ENCODE measurements around the gene ACTR2. TPM values are rescaled to one million over a fixed set of nuclear protein-coding genes. Genes with fewer than 3 reads are reported as not detected.

Gene ACTR2
- total RNA-seq, 1 donor from 2014 or later: 493 TPM

DNA sequence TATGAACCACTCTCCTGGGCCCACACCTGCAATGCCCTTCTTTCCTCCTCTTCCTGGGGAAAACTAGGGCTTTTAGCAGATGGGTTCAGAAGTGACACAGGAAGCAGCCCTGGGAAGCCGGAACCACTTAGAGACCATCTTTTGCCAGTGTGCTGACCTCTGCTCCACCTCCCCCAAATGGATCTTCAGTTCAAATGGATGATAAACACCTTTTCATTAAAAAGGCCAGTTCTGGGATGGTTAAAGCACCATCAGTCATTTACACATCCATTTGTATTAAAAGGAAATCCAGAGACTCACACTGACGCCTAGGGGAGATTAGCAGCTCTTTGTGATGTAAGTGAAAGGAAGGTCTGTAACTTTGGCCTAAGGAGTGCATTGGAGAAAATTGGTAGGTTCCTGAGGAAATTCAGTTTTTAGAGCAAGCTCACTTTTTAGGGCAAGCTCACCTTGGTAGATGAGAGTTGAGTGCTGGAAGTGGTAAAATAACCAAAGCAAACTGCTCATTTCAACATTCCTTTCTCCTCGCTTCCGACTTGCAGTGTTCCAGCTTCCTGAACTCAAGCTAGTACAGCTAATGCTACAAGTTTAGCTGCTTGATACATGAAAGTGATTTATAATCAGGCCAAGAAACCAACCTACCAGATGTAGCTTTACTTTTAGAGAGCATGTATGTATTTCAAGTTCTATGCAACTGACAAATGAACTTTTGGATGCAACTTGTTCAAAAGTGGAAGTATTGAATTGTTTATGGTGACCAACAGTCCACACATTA, 47.7 kb downstream of the ACTR2 start:
- Histone ChIP-seq H3K9ac (ENCODE audit: low read length) (no peak overlapping the region), H3K27me3 (ENCODE audit: insufficient read depth, low read length) (no peaks in the 10 kb centered on the region), H3K4me3 (ENCODE audit: insufficient read depth, low read depth, low read length) (no peak overlapping the region), H3K4me1 (ENCODE audit: insufficient read depth, low read length) (peaks cover 28% of the 10 kb centered on the region), H3K27ac (ENCODE audit: low read depth, low read length) (no peak overlapping the region), H2AFZ (ENCODE audit: low read depth, low read length) (no peak overlapping the region), H3K9me3 (ENCODE audit: insufficient read depth, low read depth, low read length) (no peaks in the 10 kb centered on the region), H3K36me3 (ENCODE audit: insufficient read depth, low read length) (peaks cover 13% of the 10 kb centered on the region), H3K79me2 (ENCODE audit: insufficient read depth, low read length) (no peaks in the 10 kb centered on the region), H3K4me2 (ENCODE audit: low read length) (no peak overlapping the region), H4K20me1 (ENCODE audit: insufficient read depth, low read length) (peaks cover 10% of the 10 kb centered on the region)
- TF ChIP-seq EZH2 (IDR thresholded peaks at IDR 0.05; ENCODE audit: insufficient read depth, low read length): no peak
- TF ChIP-seq, protein P1, sequence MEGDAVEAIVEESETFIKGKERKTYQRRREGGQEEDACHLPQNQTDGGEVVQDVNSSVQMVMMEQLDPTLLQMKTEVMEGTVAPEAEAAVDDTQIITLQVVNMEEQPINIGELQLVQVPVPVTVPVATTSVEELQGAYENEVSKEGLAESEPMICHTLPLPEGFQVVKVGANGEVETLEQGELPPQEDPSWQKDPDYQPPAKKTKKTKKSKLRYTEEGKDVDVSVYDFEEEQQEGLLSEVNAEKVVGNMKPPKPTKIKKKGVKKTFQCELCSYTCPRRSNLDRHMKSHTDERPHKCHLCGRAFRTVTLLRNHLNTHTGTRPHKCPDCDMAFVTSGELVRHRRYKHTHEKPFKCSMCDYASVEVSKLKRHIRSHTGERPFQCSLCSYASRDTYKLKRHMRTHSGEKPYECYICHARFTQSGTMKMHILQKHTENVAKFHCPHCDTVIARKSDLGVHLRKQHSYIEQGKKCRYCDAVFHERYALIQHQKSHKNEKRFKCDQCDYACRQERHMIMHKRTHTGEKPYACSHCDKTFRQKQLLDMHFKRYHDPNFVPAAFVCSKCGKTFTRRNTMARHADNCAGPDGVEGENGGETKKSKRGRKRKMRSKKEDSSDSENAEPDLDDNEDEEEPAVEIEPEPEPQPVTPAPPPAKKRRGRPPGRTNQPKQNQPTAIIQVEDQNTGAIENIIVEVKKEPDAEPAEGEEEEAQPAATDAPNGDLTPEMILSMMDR (IDR thresholded peaks at IDR 0.05; ENCODE audit: insufficient read depth, low read depth, low read length): no peak
- H3K27me3 Mint-ChIP-seq (ENCODE audit: low read depth, unreplicated experiment): no peaks in the 10 kb centered on the region
- H3K27ac Mint-ChIP-seq (ENCODE audit: unreplicated experiment): no peak overlapping the region
- H3K36me3 Mint-ChIP-seq (ENCODE audit: low read depth, unreplicated experiment): peaks cover 28% of the 10 kb centered on the region
- FAIRE-seq (no peak), DNase-seq (ENCODE audit: low read depth) (no peak)
- peaks cover 24% of the 10 kb centered on the region for H3K4me1 Mint-ChIP-seq (ENCODE audit: low read depth, unreplicated experiment)
- H3K4me3 Mint-ChIP-seq (ENCODE audit: unreplicated experiment): no peak overlapping the region
- H3K9me3 Mint-ChIP-seq (ENCODE audit: unreplicated experiment): no peaks in the 10 kb centered on the region

DNA sequence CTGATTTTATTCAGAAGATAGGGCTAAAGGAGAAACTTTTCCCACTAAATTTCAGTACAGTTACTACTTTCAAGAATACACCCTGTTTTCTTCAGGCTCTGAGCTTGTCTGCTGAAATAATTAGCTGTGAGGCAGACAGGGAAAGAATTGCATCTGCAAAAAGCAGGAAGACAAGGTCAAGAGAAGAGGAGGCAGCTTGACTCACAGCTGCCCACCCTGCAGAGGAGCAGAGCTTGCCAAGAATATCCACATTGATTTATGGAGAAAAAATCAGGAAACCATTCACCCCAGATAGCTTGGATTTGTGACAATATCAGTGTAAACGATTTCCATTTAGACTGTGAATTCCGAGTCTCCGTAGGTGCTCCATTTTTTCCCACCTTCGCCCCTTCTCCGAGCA, 49.0 kb downstream of the ACTR2 start:
- TF ChIP-seq, protein P1 (IDR thresholded peaks at IDR 0.05; ENCODE audit: insufficient read depth, low read depth, low read length): no peak
- TF ChIP-seq EZH2 (IDR thresholded peaks at IDR 0.05; ENCODE audit: insufficient read depth, low read length): no peak
- H3K4me3 Mint-ChIP-seq (ENCODE audit: unreplicated experiment): no peak overlapping the region
- no peak overlapping the region for H3K27ac Mint-ChIP-seq (ENCODE audit: unreplicated experiment)
- no peak overlapping the region for H3K9ac ChIP-seq (ENCODE audit: low read length)
- H3K79me2 ChIP-seq (ENCODE audit: insufficient read depth, low read length): no peaks in the 10 kb centered on the region
- peak; percentile 24 for DNase-seq (ENCODE audit: low read depth)
- H3K4me3 ChIP-seq (ENCODE audit: insufficient read depth, low read depth, low read length): no peak overlapping the region
- H3K27me3 Mint-ChIP-seq (ENCODE audit: low read depth, unreplicated experiment): no peaks in the 10 kb centered on the region
- no peaks in the 10 kb centered on the region for H3K9me3 Mint-ChIP-seq (ENCODE audit: unreplicated experiment)
- H2AFZ ChIP-seq (ENCODE audit: low read depth, low read length): no peak overlapping the region
- H3K27me3 ChIP-seq (ENCODE audit: insufficient read depth, low read length): no peaks in the 10 kb centered on the region
- no peak overlapping the region for H3K27ac ChIP-seq (ENCODE audit: low read depth, low read length)
- H3K9me3 ChIP-seq (ENCODE audit: insufficient read depth, low read depth, low read length): no peaks in the 10 kb centered on the region
- peaks cover 12% of the 10 kb centered on the region for H3K36me3 ChIP-seq (ENCODE audit: insufficient read depth, low read length)
- H3K4me1 ChIP-seq (ENCODE audit: insufficient read depth, low read length): peaks cover 28% of the 10 kb centered on the region
- H3K4me1 Mint-ChIP-seq (ENCODE audit: low read depth, unreplicated experiment): peaks cover 24% of the 10 kb centered on the region
- H3K4me2 ChIP-seq (ENCODE audit: low read length): peak overlapping the region; percentile 28
- H3K36me3 Mint-ChIP-seq (ENCODE audit: low read depth, unreplicated experiment): peaks cover 28% of the 10 kb centered on the region
- H4K20me1 ChIP-seq (ENCODE audit: insufficient read depth, low read length): peaks cover 9% of the 10 kb centered on the region
- no peak for FAIRE-seq

DNA sequence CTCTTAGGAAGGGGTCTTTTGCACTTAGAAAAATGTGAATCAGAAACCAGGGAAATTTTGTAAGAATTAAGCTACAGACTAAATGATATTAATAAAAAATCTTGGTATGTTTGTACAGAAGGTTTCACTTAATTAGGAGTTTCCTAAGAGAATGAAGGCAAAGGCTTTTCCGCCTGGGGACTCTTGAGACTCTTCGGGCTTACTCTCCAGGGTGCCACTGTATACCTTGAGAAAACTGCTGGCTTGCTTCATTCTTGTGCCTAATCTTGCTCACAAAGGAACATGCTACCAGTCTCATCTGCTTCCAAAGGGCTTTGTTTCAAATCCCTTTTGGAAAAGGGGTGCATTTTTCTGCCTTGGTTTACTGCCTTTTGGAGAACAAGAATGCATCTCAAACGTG, 49.5 kb downstream of the ACTR2 start:
- TF ChIP-seq, protein P1 (IDR thresholded peaks at IDR 0.05; ENCODE audit: insufficient read depth, low read depth, low read length): no peak
- no peak for TF ChIP-seq EZH2 (IDR thresholded peaks at IDR 0.05; ENCODE audit: insufficient read depth, low read length)
- H3K4me3 ChIP-seq (ENCODE audit: insufficient read depth, low read depth, low read length): no peak overlapping the region
- H3K9ac ChIP-seq (ENCODE audit: low read length): no peak overlapping the region

More for the DNA sequence above, 49.5 kb downstream of the ACTR2 start:
- H3K27me3 ChIP-seq (ENCODE audit: insufficient read depth, low read length): no peaks in the 10 kb centered on the region
- H3K36me3 ChIP-seq (ENCODE audit: insufficient read depth, low read length): peaks cover 9% of the 10 kb centered on the region
- peak overlapping the region; percentile 28 for H3K4me2 ChIP-seq (ENCODE audit: low read length)
- H3K4me1 Mint-ChIP-seq (ENCODE audit: low read depth, unreplicated experiment): peaks cover 28% of the 10 kb centered on the region
- DNase-seq (ENCODE audit: low read depth) (no peak), FAIRE-seq (no peak)
- peaks cover 23% of the 10 kb centered on the region for H3K36me3 Mint-ChIP-seq (ENCODE audit: low read depth, unreplicated experiment)
- no peaks in the 10 kb centered on the region for H3K27me3 Mint-ChIP-seq (ENCODE audit: low read depth, unreplicated experiment)
- no peaks in the 10 kb centered on the region for H3K9me3 Mint-ChIP-seq (ENCODE audit: unreplicated experiment)
- peaks cover 9% of the 10 kb centered on the region for H4K20me1 ChIP-seq (ENCODE audit: insufficient read depth, low read length)
- no peak overlapping the region for H2AFZ ChIP-seq (ENCODE audit: low read depth, low read length)
- no peak overlapping the region for H3K27ac ChIP-seq (ENCODE audit: low read depth, low read length)
- no peak overlapping the region for H3K4me3 Mint-ChIP-seq (ENCODE audit: unreplicated experiment)
- H3K9me3 ChIP-seq (ENCODE audit: insufficient read depth, low read depth, low read length): no peaks in the 10 kb centered on the region
- H3K27ac Mint-ChIP-seq (ENCODE audit: unreplicated experiment): no peak overlapping the region
- H3K4me1 ChIP-seq (ENCODE audit: insufficient read depth, low read length): peaks cover 28% of the 10 kb centered on the region
- no peaks in the 10 kb centered on the region for H3K79me2 ChIP-seq (ENCODE audit: insufficient read depth, low read length)
